Measurements from ENCODE around the gene PITRM1. TPM values are rescaled to one million over a fixed set of nuclear protein-coding genes. Genes with fewer than 3 reads are reported as not detected.

PITRM1 gene
- total RNA-seq, 1 donor from 2014 or later = 84.9 TPM

GRCh38 chr10:3143366-3143765, 29.2 kb downstream of the PITRM1 start:
- Mint-ChIP-seq H3K4me1 (ENCODE audit: low read depth) (peaks cover 28% of the 10 kb centered on the region), H3K36me3 (ENCODE audit: low read depth) (peaks cover 56% of the 10 kb centered on the region), H3K27me3 (ENCODE audit: low read depth) (no peaks in the 10 kb centered on the region), H3K27ac (ENCODE audit: unreplicated experiment) (no peak overlapping the region), H3K9me3 (ENCODE audit: low read depth) (no peaks in the 10 kb centered on the region), H3K4me3 (ENCODE audit: unreplicated experiment) (no peak overlapping the region)
- no peak for DNase-seq (ENCODE audit: low spot score)
- no peak for TF ChIP-seq CTCF (IDR thresholded peaks at IDR 0.05)

GRCh38 chr10:3142146-3142875, 30.3 kb downstream of the PITRM1 start:
- H3K27me3 Mint-ChIP-seq (ENCODE audit: low read depth) = no peaks in the 10 kb centered on the region
- no peaks in the 10 kb centered on the region for H3K9me3 Mint-ChIP-seq (ENCODE audit: low read depth)
- TF ChIP-seq CTCF (IDR thresholded peaks at IDR 0.05) = no peak
- peaks cover 55% of the 10 kb centered on the region for H3K36me3 Mint-ChIP-seq (ENCODE audit: low read depth)
- no peak for DNase-seq (ENCODE audit: low spot score)
- no peak overlapping the region for H3K4me3 Mint-ChIP-seq (ENCODE audit: unreplicated experiment)
- peaks cover 28% of the 10 kb centered on the region for H3K4me1 Mint-ChIP-seq (ENCODE audit: low read depth)
- H3K27ac Mint-ChIP-seq (ENCODE audit: unreplicated experiment) = peak overlapping the region; percentile 88

DNA sequence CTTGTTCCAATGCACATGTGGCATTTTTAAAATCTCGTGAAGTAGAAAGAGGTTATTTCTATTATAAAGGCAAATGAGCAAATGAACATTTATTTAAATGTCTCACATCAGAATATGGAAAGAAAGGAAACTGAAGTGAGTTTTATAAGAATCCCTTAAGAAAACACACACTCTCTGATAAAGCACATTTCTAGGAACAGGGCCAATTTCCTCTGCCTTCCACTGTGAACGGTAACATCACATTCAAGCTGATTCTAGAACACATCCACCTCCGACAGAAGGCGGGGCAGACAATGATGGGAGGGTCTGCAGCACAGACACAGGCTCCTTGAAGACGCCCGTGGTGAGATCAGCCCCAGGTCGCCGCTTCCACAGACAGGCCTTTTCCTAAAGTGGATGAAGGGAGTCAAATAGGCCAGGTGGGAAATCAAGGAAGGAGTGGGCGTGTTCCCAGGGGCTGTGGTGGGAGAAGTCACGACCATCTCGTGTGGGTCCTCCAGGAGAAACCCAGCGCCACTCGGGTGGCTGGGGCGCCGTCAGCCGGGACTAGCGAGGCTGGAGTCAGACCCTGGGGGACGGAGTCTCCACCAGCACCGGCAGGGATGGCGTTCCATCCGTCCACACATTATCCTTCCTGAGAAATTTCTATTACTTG, 31.1 kb downstream of the PITRM1 start:
- no peaks in the 10 kb centered on the region for H3K9me3 Mint-ChIP-seq (ENCODE audit: low read depth)
- H3K36me3 Mint-ChIP-seq (ENCODE audit: low read depth) = peaks cover 52% of the 10 kb centered on the region
- no peaks in the 10 kb centered on the region for H3K27me3 Mint-ChIP-seq (ENCODE audit: low read depth)
- H3K4me1 Mint-ChIP-seq (ENCODE audit: low read depth) = peaks cover 28% of the 10 kb centered on the region
- no peak overlapping the region for H3K4me3 Mint-ChIP-seq (ENCODE audit: unreplicated experiment)
- H3K27ac Mint-ChIP-seq (ENCODE audit: unreplicated experiment) = peak overlapping the region; percentile 88
- TF ChIP-seq CTCF (IDR thresholded peaks at IDR 0.05) = no peak
- DNase-seq (ENCODE audit: low spot score) = no peak

- Mint-ChIP-seq H3K4me3 (ENCODE audit: unreplicated experiment) (no peak overlapping the region), H3K36me3 (ENCODE audit: low read depth) (peaks cover 50% of the 10 kb centered on the region), H3K27me3 (ENCODE audit: low read depth) (no peaks in the 10 kb centered on the region), H3K4me1 (ENCODE audit: low read depth) (peaks cover 28% of the 10 kb centered on the region), H3K27ac (ENCODE audit: unreplicated experiment) (no peak overlapping the region), H3K9me3 (ENCODE audit: low read depth) (no peaks in the 10 kb centered on the region)
- TF ChIP-seq CTCF (IDR thresholded peaks at IDR 0.05) = no peak
- no peak for DNase-seq (ENCODE audit: low spot score)
Observed at GRCh38 chr10:3140280-3140679, 32.3 kb downstream of the PITRM1 start.

GRCh38 chr10:3139216-3139910, 33.2 kb downstream of the PITRM1 start:
- H3K4me1 Mint-ChIP-seq (ENCODE audit: low read depth) = peaks cover 28% of the 10 kb centered on the region
- no peak overlapping the region for H3K4me3 Mint-ChIP-seq (ENCODE audit: unreplicated experiment)

More at GRCh38 chr10:3139216-3139910, 33.2 kb downstream of the PITRM1 start:
- H3K27me3 Mint-ChIP-seq (ENCODE audit: low read depth) = no peaks in the 10 kb centered on the region
- no peak for TF ChIP-seq CTCF (IDR thresholded peaks at IDR 0.05)
- peak overlapping the region; percentile 32 for H3K27ac Mint-ChIP-seq (ENCODE audit: unreplicated experiment)
- H3K9me3 Mint-ChIP-seq (ENCODE audit: low read depth) = no peaks in the 10 kb centered on the region
- peaks cover 53% of the 10 kb centered on the region for H3K36me3 Mint-ChIP-seq (ENCODE audit: low read depth)
- DNase-seq (ENCODE audit: low spot score) = no peak

Data from chondrocyte (in vitro differentiated cells).